HG02588 (cell line): ENCODE results near the gene VEGFD.
A peak's percentile ranks its signal among the peaks of the same experiment; 100 is the strongest.

Experiments used
- ATAC-seq: cut with Tn5 transposase; IDR thresholded peaks from one replicate; pipeline ENCODE4 v1.9.1; 2021; ENCODE audit warnings: mild to moderate bottlenecking, moderate library complexity; ENCODE audit not compliant: unreplicated experiment

The VEGFD gene, protein sequence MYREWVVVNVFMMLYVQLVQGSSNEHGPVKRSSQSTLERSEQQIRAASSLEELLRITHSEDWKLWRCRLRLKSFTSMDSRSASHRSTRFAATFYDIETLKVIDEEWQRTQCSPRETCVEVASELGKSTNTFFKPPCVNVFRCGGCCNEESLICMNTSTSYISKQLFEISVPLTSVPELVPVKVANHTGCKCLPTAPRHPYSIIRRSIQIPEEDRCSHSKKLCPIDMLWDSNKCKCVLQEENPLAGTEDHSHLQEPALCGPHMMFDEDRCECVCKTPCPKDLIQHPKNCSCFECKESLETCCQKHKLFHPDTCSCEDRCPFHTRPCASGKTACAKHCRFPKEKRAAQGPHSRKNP

DNA sequence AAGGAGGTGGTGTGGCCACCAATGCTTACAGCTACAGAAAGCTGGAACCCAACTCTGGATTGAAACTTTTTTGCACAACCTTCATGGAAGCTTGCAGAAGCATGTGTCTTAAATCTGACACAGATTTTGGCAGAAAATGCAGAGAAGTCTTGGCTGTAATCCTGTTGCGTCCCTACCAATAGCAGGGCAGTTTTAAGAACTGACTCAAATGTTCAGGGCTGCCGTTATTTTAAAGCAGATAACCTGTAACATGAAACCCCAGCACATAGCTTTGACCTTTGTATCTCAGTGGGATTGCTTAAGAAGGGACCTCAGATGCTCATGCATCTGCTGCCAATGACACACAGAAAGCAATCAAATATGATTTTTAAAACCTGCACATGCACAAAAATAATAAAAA, at the start of gene VEGFD:
TSS of gene VEGFD (minus strand) at position 110 of the 400 bp plus-strand sequence. CDS start 467 bp downstream, outside the sequence.
- ATAC-seq, result no peak

DNA sequence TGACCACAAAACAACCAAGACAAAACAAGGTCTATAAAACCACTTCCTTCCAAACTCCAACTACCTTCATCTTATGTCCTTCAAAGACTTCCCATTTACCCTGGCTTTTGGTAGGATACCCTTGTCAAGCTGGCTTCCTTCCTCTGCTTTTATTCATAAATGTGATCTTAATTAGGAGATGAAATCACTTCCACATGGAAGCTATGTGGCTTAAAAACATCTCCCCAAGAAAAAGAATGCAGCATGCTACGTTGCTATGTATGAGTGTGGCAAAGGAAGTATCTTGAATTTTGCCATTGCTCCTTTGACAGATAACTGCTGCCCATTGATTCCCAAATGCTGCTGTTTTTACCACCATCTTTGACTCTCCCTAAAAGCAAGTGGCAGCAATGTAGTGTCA, 46.4 kb upstream of the VEGFD start:
- no peak for ATAC-seq

DNA sequence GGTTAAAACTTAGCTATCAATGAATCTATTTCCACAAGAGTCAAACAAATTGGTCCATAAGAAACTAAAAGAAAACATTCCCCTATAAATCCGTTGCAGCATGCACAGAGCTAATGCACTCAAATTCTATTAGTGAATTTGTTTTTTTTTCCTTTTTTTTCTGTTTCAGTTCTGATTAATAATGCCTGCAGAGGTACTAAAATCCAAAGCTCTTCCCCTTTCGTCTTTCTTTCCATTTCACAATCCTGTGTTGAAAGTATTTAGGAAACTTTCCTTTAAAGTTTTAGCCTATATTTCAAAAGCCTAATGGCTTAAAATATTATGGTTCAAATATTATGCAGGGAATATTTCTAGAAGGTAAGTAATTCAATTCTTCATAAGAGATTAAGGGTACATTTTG, 45.9 kb upstream of the VEGFD start:
- no peak for ATAC-seq

DNA sequence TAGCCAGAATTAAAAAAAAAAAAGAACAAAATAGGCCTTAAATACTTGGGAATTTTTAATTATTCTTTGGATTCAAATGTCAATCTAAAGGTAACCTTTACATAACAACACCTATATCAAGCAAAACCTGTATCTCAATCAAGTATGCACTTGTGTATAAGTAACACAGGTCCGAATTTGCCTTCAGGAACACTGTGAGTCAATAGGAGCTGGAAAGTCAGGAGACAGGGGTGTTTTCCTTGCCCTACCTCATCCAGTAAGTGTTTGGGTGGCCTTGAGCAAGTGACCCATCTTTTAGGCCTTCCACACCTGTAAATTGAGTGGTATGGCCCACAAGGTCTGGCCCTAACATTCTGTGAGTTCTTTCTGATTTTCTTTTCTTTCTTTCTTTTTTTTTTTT, 40.8 kb upstream of the VEGFD start:
- ATAC-seq, result no peak

DNA sequence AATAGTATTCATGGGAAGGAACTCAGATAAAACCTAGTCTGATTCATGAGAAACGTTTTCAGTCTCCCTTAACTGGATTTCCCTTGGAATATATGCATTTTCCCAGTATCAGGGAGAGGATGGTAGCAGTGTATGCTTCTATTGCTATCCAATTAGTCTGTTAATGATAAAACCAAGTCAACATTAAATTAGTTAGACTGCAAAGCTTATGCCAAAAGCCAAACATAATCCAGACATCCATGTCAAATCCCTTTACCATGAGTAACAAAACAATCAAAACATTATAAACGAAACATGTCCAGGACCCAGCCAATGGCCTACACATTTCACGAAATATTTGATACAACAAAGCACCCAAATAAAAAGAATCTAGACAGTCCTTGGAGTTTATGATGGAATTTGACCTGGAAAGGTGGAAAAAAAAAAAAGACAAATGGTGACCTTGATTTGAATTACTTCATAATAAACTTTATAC, 34.5 kb upstream of the VEGFD start:
- no peak for ATAC-seq

DNA sequence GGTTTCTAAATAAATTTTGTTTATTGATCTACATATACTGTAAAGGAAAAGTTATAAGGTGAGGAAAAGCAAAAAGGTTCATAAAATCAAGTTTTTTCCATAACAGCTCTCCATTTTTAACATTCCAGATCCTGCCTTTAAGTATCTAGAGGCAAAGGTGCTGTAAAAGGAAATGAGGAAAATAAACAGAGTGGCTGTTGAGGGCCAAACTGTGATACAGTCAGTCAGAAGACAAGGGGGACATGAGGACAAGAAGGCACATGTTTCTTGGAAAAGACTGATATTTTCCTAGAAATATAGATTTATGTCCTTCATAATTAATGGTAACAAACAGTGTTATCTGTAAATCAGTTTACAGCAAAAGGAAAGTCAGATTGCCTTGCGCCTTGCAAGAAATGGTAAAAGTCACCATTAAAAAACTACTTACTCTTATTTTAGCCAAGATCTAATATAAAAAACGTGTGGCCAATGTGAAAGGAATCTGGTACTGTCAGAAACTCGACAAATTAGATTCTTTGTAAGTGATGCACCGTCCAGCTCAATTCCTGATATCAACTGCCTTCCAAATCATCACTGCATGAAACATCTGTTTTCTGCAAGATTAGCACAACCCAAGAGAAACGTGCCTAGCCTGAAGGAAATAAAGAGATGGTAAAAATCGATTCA, 34.0 kb upstream of the VEGFD start:
- ATAC-seq, result no peak

DNA sequence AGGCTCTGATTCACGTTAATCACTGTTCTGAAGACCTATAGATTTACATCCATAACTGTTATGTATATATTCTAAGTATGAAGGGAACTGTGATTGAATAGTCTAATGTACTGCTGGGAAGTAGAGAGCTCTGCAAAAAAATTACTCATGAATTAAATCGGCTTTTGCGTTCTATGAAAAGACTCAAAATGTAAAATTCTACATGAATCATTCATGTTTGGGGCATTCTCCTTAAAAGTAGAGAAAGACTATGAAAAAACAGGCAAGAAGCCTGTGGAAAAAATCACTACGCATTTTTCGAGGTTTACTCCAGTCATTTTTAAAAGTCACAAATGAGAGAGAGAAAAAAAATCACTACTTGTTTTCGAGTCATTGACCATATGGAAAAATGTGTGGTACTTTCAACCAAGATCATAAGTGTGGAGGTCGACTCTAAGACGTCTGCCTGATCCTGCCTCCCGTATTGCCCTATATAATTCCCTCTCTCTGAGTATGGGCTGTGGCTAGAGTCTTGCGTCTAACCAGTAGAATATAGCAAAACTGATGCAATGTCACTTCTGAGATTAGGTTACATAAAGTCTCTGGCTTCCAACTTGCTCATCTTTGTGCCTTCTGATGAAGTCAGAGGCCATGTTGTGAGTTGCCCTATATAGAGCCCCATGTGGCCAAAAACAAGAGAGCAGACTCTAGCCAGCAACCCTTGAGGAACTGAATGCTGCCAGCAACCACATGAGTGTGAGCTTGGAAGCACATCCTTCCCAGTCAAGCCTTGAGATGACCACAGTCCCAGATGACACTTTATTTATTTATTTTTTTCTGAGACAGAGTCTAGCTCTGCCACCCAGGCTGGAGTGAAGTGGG, 32.1 kb upstream of the VEGFD start:
- no peak for ATAC-seq

DNA sequence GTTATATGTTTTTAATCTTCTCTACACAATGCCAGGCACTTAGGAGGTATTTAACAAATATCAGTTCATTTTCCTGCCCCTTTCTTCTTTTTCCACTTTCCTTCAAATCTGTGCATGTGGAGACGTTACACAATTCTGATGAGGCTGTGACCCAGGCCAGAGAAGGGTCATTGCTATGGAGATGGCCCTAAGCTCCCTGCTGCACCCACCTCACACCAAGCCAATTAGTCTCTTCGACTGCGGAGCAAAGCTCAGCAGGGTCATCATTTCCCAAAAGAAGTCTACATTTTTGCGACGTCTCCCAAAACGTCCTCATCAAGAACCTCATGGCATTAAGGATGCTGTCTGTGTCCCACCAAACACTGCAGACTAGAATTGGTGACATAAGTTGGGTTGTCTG, 28.9 kb upstream of the VEGFD start:
- no peak for ATAC-seq

DNA sequence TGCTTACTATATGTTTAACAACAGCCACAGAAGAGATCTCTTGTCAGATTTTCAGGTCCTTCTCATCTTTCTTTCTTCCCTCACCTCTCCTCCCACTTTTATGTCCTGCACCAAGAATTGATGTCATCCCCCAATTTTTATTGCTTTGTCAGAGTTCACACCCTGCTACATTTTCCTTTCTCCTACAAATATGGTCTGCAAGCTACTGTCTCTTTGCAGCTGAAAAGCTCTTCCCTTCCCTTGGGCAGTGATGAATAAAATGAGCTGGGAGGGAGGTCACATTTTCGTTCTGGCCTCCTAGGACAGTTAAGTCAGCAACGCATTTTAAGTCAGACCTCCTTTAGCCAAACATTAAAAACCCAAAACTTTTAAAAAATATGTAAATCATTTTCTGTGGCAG, 26.7 kb upstream of the VEGFD start:
- ATAC-seq, result no peak

DNA sequence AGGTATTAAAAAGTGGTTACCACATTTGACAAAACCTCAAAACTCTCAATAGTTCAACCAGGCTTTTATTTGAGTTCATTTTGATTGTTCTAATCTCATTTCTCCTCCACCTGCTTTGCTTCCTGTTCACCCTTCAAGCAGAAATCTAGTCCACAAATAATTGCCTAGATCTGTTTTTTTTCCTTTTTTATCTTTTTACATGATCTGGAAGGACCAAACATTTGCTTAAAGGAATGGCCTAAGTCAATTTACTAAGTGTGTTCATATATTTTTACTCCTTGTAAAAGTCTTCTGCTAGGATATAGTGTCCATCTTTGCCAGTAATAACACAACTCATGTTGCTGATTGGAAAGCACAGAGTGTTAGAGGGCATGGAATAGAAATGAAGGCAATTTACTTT, 26.2 kb upstream of the VEGFD start:
- ATAC-seq, result no peak

DNA sequence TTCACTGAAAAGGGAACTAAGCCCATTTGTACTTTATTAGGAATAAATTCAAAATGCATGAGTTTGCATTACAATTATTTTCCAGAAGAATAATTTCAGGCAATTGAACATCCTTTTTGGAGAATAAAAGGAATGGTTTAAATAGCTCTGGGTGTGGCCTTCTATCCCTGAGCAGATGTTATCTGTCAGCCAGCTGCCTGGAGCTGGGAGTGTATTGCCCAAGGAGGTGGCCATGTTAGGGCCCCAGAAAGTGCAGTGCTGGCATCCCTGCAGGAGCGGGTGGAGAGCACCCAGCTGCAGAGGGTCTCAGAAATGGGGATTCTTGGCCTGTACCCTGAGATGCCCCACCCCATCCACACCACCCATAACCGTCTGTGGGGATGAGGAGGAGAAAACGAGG, 21.6 kb upstream of the VEGFD start:
- no peak for ATAC-seq

DNA sequence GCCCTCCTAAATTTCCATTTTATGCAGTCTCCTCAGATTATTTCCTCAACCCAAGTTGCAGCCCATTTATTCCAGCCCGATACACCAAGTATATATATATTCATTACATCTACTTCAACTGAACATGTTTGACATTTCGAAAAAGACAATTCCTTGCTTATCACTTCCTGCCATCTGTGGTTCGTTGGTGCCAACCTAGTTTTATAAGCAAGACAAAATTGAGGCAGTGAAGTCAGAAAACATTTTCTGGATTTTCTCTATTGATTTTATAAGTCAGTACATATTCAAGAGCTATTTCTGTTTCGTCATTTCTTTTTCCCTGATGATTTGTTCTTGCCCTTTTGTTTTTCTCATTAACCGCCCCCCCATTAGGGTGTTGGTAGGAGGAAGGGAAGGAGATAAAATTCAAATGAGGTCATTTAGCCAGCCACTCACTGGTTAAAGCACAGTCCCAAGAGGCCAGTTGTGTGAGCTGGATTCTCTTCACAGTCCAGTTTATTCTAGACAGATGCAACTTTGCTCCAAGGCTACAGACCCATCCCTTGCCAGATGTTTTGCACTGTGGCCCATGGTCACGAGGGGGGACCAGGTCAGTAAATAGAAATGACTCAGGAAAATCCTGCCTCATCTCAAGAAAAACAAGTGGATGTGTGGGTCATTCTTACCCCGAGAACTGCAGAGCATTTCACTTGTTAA, 20.3 kb upstream of the VEGFD start:
- no peak for ATAC-seq

DNA sequence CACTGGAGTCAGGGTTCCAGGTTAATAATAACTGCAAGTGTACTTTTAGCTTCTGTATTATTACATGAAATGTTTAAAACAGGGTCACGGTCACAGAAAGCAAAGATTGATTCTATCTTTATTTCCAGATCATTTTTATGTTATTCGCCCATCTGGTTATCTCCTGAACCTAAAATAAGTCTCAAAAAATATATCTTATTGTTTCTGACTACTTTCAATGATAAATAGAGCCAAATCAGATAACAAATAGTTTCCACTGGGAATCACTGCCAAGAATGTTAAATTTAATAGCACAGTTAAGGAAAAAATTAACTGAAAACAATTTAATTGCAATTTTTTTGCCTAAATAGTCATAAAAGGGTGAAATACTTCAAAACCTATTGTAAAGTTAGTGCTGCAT, 17.2 kb upstream of the VEGFD start:
- no peak for ATAC-seq

DNA sequence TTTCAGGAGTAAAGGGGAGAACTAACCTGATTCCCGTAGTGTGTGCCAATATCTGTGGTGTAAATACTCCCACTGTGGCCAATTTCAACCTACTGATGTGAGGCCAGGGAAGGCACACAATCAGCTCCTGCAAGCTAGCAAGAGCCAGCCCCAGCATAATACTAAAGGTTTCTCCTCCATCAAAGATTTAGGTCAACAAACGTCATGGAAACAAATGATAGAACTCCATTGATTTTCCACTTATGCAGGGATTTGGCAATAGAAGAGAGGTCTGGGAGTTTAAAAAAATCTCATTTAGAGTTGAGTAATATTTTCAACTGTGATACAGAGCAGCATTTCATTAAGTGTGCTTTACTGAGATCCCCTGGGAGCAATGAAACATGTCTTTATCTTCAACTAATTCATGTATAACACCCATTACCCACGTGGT, 15.8 kb upstream of the VEGFD start:
- no peak for ATAC-seq

DNA sequence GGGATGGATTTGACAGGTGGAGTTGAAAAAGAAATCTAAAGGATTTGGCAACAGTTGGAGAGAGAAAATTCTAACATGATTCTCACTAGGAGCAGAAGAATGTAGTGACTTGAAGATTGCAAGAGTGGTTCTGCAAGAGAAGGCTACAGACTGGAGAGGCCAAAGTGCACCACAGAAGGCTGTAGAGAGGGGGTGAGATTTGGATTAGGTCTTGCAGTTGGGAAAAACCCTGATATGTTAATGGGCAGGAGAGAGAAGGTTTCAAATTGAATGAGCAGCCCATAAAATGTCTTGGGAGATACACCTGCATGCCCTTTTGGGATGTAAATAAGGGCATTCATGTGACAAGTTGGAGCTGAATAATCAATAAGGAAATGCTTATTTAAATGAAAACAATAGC, 14.7 kb upstream of the VEGFD start:
- ATAC-seq, result peak; percentile 64

DNA sequence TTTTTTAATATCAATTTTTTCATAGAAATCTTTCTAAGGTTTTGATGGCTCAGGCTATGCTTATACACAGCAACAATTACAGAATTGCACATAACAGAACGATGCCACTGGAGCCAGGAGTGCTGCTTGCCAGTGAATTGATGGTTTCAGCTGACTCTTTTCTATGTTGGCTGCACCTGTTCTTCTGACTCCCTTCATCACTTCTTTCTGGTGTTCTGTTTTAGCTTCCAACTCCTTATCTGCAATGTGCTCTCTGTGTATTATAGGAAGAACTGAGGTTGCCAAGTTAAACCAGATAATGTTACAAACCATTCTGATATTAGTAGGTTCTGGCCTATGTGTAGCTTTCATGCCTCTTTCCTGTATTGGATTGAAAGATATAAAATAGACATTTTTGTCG, 11.6 kb upstream of the VEGFD start:
- ATAC-seq, result no peak

DNA sequence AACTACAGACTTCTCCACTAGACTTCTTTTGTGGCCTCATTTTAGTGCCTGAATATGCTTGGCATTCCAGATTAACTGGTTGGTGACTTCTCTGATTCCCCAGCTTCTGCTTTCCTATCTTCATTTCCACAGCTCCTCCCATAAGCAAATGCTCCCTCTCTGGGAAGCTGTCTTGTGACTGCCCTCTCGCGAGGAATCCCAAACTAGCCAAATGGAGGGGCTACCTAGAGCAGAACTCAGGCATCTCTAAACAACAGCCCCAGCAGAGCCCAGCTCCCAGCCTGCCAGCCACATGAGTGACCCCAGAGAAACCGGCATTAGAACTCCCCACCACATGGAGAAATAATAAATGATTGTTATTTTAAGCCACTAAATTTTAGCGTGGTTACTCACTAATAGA, 7.6 kb upstream of the VEGFD start:
- no peak for ATAC-seq

DNA sequence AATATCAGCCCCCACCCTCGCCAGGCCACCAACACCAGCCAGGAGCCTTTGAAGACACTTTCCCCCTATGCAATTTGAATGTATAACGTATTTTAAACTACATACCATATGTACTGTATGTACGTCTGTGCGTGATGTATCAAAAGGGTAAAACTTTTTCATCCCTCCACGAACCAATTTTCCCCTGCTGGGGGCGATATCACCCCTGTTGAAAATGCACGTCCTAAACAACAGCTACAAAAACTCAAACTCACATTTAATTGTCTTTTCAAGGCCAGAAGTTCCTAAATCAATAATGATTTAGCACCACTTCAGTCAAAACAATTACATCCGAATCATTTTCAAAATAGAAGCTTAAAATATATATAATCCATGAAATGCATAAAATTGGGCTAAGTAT, 1.4 kb downstream of the VEGFD start:
- ATAC-seq, result no peak

DNA sequence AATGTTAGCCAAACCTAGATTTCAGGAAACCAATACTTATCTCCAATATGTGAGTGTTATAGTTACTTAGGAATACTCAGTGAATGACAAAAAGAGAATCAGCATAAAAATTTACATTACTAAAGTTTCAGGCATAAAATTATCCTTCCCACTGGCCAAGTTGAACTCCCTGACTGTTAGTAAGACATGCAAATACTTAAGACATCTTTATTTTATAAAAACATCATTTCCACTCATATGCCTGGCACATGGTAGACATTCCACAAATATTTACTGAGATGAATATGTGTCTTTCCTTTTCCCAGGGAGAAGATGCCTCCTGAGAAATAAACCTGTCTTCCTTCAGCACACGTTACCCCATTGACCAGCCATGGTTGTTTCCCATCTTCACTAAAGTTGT, 7.3 kb downstream of the VEGFD start:
- ATAC-seq, result no peak

DNA sequence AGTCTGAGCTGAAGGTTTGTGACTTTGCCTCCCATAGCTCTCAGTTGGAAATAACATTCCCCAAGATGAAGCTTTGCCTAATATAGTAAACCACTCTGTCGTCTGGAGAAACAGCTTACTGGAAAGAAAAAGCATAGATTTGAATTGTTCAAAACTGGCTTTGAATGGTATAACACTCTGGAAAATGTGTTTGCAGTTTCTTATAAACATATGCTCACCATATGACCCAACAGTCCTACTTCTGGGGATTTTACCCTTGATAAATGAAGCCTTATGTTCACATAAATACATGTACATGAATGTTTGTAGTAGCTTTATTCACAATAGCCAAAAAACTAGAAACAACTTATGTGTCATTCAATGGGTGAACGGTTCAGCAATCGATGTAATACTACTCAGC, 10.2 kb downstream of the VEGFD start:
- ATAC-seq, result no peak
